OCI-LY3 (cell line): Measurements from ENCODE around the gene ARF1.

ENCODE experiments used
- CTCF ChIP-seq: fragments of 200-600, 300-600 bp; sonication (generic); IDR thresholded peaks from 2 replicates; pipeline ENCODE4 v1.5.1; 2014; ENCODE audit warnings: antibody characterized with exemption, low read length, low read depth
- EZH2phosphoT487 ChIP-seq: fragments of 200-600 bp; shearing (Covaris generic); IDR thresholded peaks from 2 replicates; pipeline ENCODE4 v1.6.1; 2018; ENCODE audit warnings: antibody characterized with exemption, mixed run types, low read depth

- TF ChIP-seq CTCF (no peak), EZH2phosphoT487 (no peak)
Measured at GRCh38 chr1:228145463-228146416, 63.2 kb downstream of the ARF1 start.
